Thyroid gland (tissue), 4 donors: ENCODE data around the gene GRAMD1B. TPM values are rescaled to one million over a fixed set of nuclear protein-coding genes. Genes with fewer than 3 reads are reported as not detected.

Experiments
- DNase-seq, 2 donors: peaks; one replicate each; pipeline ENCODE4 v3.0.0-alpha.2; 2019
- H3K27ac ChIP-seq, 3 donors: fragments of 200-600 bp; sonication (generic); 1 replicate in 2 of 3; 2 replicates in 1 of 3; pipeline ENCODE4 v1.5.1; 2016 to 2019; ENCODE audit warnings: mild to moderate bottlenecking in 1 of 3, moderate library complexity in 1 of 3
- H3K27me3 ChIP-seq: fragments of 200-600 bp; sonication (generic); one replicate; pipeline ENCODE4 v1.5.1; 2019
- H3K36me3 ChIP-seq, 2 donors: fragments of 200-600 bp; sonication (generic); one replicate each; pipeline ENCODE4 v1.5.1; 2016 to 2019
- H3K4me1 ChIP-seq, 2 donors: fragments of 200-600 bp; sonication (generic); one replicate each; pipeline ENCODE4 v1.5.1; 2017 to 2019
- H3K4me3 ChIP-seq, 3 donors: fragments of 200-600 bp; sonication (generic); replicated peaks in 1 of 3; 1 replicate in 2 of 3; 2 replicates in 1 of 3; pipeline ENCODE4 v1.5.1; 2016; ENCODE audit warnings: mild to moderate bottlenecking in 1 of 3
- H3K9me3 ChIP-seq: fragments of 200-600 bp; sonication (generic); one replicate; pipeline ENCODE4 v1.5.1; 2017
- CTCF ChIP-seq, 6 experiments: fragments of 200-600 bp in 3 of 6; fragments of 450-650 bp in 3 of 6; sonication (generic) in 3 of 6; IDR thresholded peaks; one replicate each; pipeline ENCODE4 v1.5.1; 2016 to 2019; ENCODE audit warnings: antibody characterized with exemption in 6 of 6, mild to moderate bottlenecking in 2 of 6, inconsistent platforms in 1 of 6, moderate library complexity in 1 of 6
- POLR2A ChIP-seq, 2 donors: fragments of 450-650 bp; IDR thresholded peaks; one replicate each; pipeline ENCODE4 v1.6.1; 2017; ENCODE audit warnings: antibody characterized with exemption in 2 of 2, mild to moderate bottlenecking in 2 of 2, moderate library complexity in 1 of 2
- WGBS, 2 donors: methylation state at CpG; one replicate each; pipeline ENCODE4 v1.1.5; 2017; 5-methylcytosine and 5-hydroxymethylcytosine counted together
- intact Hi-C: fragments of 100-400 bp; cut with DNase I; formaldehyde crosslinking; loops from one replicate; pipeline ENCODE4 v1.15.1; 2023
- total RNA-seq, 4 donors: library from RNA; depleted of rRNA; stranded (reverse); fragments of >200 nt; gene quantifications; one replicate each; pipeline ENCODE4 v1.2.3, GENCODE V29; 2016

GRAMD1B gene
- total RNA-seq, 4 donors from 2014 or later: 7.0 to 22.7 (median 9.2) TPM

- TF ChIP-seq POLR2A (IDR thresholded peaks at IDR 0.05): no peak
- no peak for TF ChIP-seq CTCF (IDR thresholded peaks at IDR 0.05)
- 96 to 97% methylated on average over 5 of the region's 5 CpGs for WGBS, 2 donors
These were observed 3.3 kb upstream of the GRAMD1B start for GRCh38 chr11:123426789-123427188.

GRCh38 chr11:123427405-123427804, 2.7 kb upstream of the GRAMD1B start:
- H3K4me1 ChIP-seq: peaks cover 0 to 5% of the 10 kb centered on the region in 2 donors
- H3K9me3 ChIP-seq: no peaks in the 10 kb centered on the region

More at GRCh38 chr11:123426789-123427188, 3.3 kb upstream of the GRAMD1B start:
- DNase-seq: no peak
- H3K9me3 ChIP-seq: no peaks in the 10 kb centered on the region
- intact Hi-C loops: loop anchor here (5.0 kb wide), 1 partner anchor 36 kb away; no protein-coding TSS in a partner anchor
- no peak overlapping the region for H3K4me3 ChIP-seq
- no peaks in the 10 kb centered on the region for H3K27me3 ChIP-seq
- no peaks in the 10 kb centered on the region for H3K36me3 ChIP-seq
- no peak overlapping the region for H3K27ac ChIP-seq
- peaks cover 0 to 1% of the 10 kb centered on the region in 2 donors for H3K4me1 ChIP-seq

DNA sequence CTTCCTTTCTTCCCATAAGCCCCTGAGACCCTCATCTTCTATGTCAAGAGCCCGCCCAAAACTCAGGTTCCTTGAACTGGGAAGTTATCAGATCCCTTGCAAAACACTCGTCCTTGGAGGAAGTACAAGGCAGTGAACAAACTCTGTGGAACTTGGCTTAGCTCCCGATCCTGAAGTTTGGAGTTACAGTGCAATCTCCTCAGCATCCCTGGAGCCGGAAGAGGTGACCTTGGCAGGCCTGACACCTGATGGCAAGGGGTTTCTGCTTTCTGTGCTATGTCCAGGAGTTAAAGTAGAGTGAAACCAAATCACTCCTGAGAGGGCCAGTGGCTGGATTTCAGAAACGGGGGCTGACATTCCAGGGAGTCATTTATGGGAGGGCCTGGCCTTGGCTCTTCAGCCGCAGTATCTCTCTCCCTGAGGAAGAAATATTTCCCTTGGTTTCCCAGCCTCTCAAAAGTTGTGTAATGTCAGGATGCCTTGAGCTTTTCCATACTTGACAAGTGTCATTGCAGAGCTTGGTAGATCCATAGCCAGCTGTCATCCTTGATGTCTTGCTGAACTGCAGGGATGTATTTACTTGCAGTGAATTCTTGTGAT, 1.9 kb upstream of the GRAMD1B start:
- no peaks in the 10 kb centered on the region for H3K27me3 ChIP-seq
- 70 to 76% methylated on average over 6 of the region's 6 CpGs for WGBS, 2 donors
- no peak for TF ChIP-seq POLR2A (IDR thresholded peaks at IDR 0.05)
- TF ChIP-seq CTCF (IDR thresholded peaks at IDR 0.05): no peak
- peaks cover 0 to 5% of the 10 kb centered on the region in 2 donors for H3K4me1 ChIP-seq
- H3K9me3 ChIP-seq: no peaks in the 10 kb centered on the region
- H3K27ac ChIP-seq: no peak overlapping the region
- no peak for DNase-seq
- no peak overlapping the region for H3K4me3 ChIP-seq
- H3K36me3 ChIP-seq: no peaks in the 10 kb centered on the region
- intact Hi-C loops: loop anchor here (5.0 kb wide), 1 partner anchor 34 kb away; no protein-coding TSS in a partner anchor

More at GRCh38 chr11:123427405-123427804, 2.7 kb upstream of the GRAMD1B start:
- DNase-seq: no peak
- H3K27ac ChIP-seq: no peak overlapping the region
- TF ChIP-seq POLR2A (IDR thresholded peaks at IDR 0.05) (no peak), CTCF (IDR thresholded peaks at IDR 0.05) (no peak)
- H3K4me3 ChIP-seq: no peak overlapping the region
- intact Hi-C loops: loop anchor here (5.0 kb wide), 1 partner anchor 35 kb away; no protein-coding TSS in a partner anchor
- H3K27me3 ChIP-seq: no peaks in the 10 kb centered on the region
- 66 to 67% methylated on average over 2 of the region's 2 CpGs for WGBS, 2 donors
- no peaks in the 10 kb centered on the region for H3K36me3 ChIP-seq

- H3K27me3 ChIP-seq: no peaks in the 10 kb centered on the region
- H3K4me1 ChIP-seq: peaks cover 0 to 5% of the 10 kb centered on the region in 2 donors
- intact Hi-C loops: loop anchor here (5.0 kb wide), 1 partner anchor 33 kb away; no protein-coding TSS in a partner anchor
- H3K27ac ChIP-seq: no peak overlapping the region
- H3K36me3 ChIP-seq: no peaks in the 10 kb centered on the region
- 83 to 89% methylated on average over 5 of the region's 5 CpGs for WGBS, 2 donors
- no peaks in the 10 kb centered on the region for H3K9me3 ChIP-seq
- no peak overlapping the region for H3K4me3 ChIP-seq
- TF ChIP-seq POLR2A (IDR thresholded peaks at IDR 0.05) (no peak), CTCF (IDR thresholded peaks at IDR 0.05) (no peak)
- DNase-seq: no peak
These were observed 733 bp upstream of the GRAMD1B start for GRCh38 chr11:123429336-123429735.
